ENCODE results near the gene DPEP1.

DNA sequence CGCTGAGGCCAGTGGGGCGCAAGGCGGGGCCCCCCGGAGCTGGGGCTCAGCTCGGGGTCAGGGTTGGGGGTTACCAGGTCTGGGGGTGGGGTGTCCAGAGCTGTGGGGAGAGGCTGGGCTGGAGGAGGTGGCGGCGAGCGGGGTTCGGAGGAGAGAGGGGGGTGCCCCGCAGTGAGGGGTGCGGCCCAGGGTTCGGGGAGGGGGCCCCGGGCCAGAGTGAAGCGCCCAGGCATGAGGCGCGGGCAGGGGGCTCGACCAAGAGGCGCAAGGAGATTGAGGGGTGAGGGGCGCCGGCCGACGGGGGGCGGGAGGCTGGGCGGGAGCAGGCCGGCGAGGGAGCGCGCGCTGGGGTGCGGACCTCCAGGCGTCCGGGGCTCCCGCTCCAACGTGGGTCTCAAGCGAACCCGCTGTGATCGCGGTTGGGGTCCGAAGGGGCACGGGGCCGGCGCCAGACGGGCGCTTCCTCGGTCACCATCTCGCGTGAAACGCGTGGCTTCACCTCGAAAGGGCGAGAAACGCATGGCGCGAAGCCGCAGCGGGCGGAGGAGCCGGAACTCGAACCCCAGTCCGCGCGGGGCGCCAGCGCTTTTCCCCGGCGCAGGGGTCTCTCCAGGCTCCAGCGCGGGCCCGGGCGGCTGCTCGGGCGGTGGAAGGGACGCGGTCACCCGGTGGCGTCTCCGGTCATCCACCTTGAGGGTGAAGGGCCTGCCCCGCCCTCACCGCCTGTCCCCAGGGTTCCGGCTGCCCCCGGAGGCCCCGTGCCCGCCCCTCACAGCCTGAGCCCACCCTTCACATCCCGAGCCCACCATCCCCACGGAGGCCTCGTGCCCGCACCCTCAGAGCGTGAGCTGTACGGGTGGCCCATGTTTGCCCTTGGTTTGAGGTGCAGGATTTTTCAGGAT is 37.0 kb upstream of the DPEP1 start:
- TF ChIP-seq, protein P1, sequence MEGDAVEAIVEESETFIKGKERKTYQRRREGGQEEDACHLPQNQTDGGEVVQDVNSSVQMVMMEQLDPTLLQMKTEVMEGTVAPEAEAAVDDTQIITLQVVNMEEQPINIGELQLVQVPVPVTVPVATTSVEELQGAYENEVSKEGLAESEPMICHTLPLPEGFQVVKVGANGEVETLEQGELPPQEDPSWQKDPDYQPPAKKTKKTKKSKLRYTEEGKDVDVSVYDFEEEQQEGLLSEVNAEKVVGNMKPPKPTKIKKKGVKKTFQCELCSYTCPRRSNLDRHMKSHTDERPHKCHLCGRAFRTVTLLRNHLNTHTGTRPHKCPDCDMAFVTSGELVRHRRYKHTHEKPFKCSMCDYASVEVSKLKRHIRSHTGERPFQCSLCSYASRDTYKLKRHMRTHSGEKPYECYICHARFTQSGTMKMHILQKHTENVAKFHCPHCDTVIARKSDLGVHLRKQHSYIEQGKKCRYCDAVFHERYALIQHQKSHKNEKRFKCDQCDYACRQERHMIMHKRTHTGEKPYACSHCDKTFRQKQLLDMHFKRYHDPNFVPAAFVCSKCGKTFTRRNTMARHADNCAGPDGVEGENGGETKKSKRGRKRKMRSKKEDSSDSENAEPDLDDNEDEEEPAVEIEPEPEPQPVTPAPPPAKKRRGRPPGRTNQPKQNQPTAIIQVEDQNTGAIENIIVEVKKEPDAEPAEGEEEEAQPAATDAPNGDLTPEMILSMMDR (optimal IDR thresholded peaks at IDR 0.05 in 1 of 3, IDR thresholded peaks at IDR 0.05 in 1 of 3, conservative IDR thresholded peaks at IDR 0.05 in 1 of 3; ENCODE audit: extremely low read depth in 1 of 3, insufficient read depth in 2 of 3, low read length in 3 of 3) = no peak
- no peak for TF ChIP-seq EZH2 (IDR thresholded peaks at IDR 0.05; ENCODE audit: low read length)

Measured in keratinocyte (primary cell).